K562 (cell line): ENCODE data around the gene WNT7A. TPM values are rescaled to one million over a fixed set of nuclear protein-coding genes. Genes with fewer than 3 reads are reported as not detected.

ENCODE experiments used
- ATAC-seq: fragments of 200-7000 bp; cut with Tn5 transposase; 3 replicates; pipeline ENCODE4 v1.9.1; 2020; ENCODE audit warnings: moderate library complexity
- BruUV-seq: library from RNA; stranded (reverse); fragments of 400-500 nt; replicated peaks from 2 replicates; lab custom pipeline; 2021; lab: Mats Ljungman, UMichigan
- CTCF ChIA-PET: fragments of 300-600 bp; formaldehyde crosslinking; extraction: SDS; loops from one replicate; lab custom pipeline; 2021; ENCODE audit warnings: low intra/inter-chr PET ratio; lab: Yijun Ruan, JAX
- POLR2A ChIA-PET: fragments of 300-600, 350-650 bp; sonication (Branson Sonifier 250); formaldehyde crosslinking; extraction: SDS; loops from one replicate; lab custom pipeline; 2021; ENCODE audit warnings: antibody characterized with exemption, inconsistent platforms; lab: Yijun Ruan, JAX
- DNase-seq, 4 experiments: peaks; one replicate each; pipeline versions ENCODE4 v3.0.0 to v3.0.0-alpha.2; 2011 to 2018; ENCODE audit warnings: low spot score in 3 of 4, mixed read lengths in 3 of 4; ENCODE audit errors: extremely low read depth in 1 of 4
- FAIRE-seq: peaks from 2 replicates; lab custom pipeline; 2011; peaks lifted over from hg19 to GRCh38; lab: Jason Lieb, UNC
- H2AFZ ChIP-seq: 2 replicates; pipeline ENCODE4 v1.6.0; 2011; ENCODE audit warnings: low read depth, low read length, control low read depth, inconsistent platforms
- H3K27ac ChIP-seq: fragments of 200-600 bp; 3 replicates; pipeline ENCODE4 v1.8.0; 2011; ENCODE audit warnings: low read depth, mild to moderate bottlenecking, control low read depth, inconsistent platforms, low read length, moderate library complexity, mixed read lengths; ENCODE audit errors: extremely low read depth
- H3K27me3 ChIP-seq, 2 experiments: fragments of 300-600 bp in 1 of 2; 2 replicates in 1 of 2; 3 replicates in 1 of 2; pipeline versions ENCODE4 v1.6.0 to v1.8.0; 2011; ENCODE audit warnings: inconsistent platforms in 2 of 2, low read length in 2 of 2, mild to moderate bottlenecking in 1 of 2, mixed read lengths in 1 of 2, moderate library complexity in 1 of 2; ENCODE audit not compliant: control insufficient read depth in 2 of 2, insufficient read depth in 2 of 2
- H3K36me3 ChIP-seq: fragments of 300-600 bp; 3 replicates; pipeline ENCODE4 v1.8.0; 2011; ENCODE audit warnings: mild to moderate bottlenecking, low read length, inconsistent platforms; ENCODE audit not compliant: control insufficient read depth, insufficient read depth
- H3K4me1 ChIP-seq, 2 experiments: fragments of 200-600 bp in 1 of 2; replicated peaks in 1 of 2; 2 replicates in 1 of 2; 3 replicates in 1 of 2; pipeline versions ENCODE4 v1.5.1 to v1.8.0; 2011; ENCODE audit warnings: inconsistent platforms in 2 of 2, low read length in 2 of 2, mild to moderate bottlenecking in 1 of 2, mixed read lengths in 1 of 2, moderate library complexity in 1 of 2; ENCODE audit not compliant: control insufficient read depth in 2 of 2, insufficient read depth in 2 of 2
- H3K4me2 ChIP-seq: 2 replicates; pipeline ENCODE4 v1.6.1; 2011; ENCODE audit warnings: low read length, control low read depth, inconsistent platforms, mixed read lengths; ENCODE audit not compliant: insufficient read depth
- H3K4me3 ChIP-seq: fragments of 200-600 bp; sonication (generic), shearing (Covaris generic); 2 replicates; pipeline ENCODE4 v1.5.1; 2016; ENCODE audit warnings: control low read depth, inconsistent platforms
- H3K79me2 ChIP-seq: fragments of 200-600 bp; 3 replicates; pipeline ENCODE4 v1.8.0; 2011; ENCODE audit warnings: low read length, inconsistent platforms; ENCODE audit not compliant: control insufficient read depth, insufficient read depth
- H3K9ac ChIP-seq, 2 experiments: 2 replicates each; pipeline versions ENCODE4 v1.6.0 to v1.6.1; 2011; ENCODE audit warnings: low read depth in 2 of 2, low read length in 2 of 2, control low read depth in 1 of 2, inconsistent platforms in 1 of 2, mild to moderate bottlenecking in 1 of 2, mixed read lengths in 1 of 2; ENCODE audit not compliant: insufficient read depth in 1 of 2
- H3K9me1 ChIP-seq: one replicate; pipeline ENCODE4 v1.6.0; 2011; ENCODE audit warnings: inconsistent platforms, mild to moderate bottlenecking, low read length, moderate library complexity; ENCODE audit not compliant: control insufficient read depth, insufficient read depth
- H3K9me3 ChIP-seq: replicated peaks from 2 replicates; pipeline ENCODE4 v1.5.1; 2011; ENCODE audit warnings: low read depth, low read length, inconsistent platforms; ENCODE audit not compliant: control insufficient read depth, insufficient read depth
- H4K20me1 ChIP-seq: replicated peaks from 2 replicates; pipeline ENCODE4 v1.6.1; 2011; ENCODE audit warnings: low read length, inconsistent platforms, mixed read lengths; ENCODE audit not compliant: control insufficient read depth, insufficient read depth
- ATF1 ChIP-seq, 2 experiments: fragments of 450-650 bp in 1 of 2; IDR thresholded peaks; 2 replicates each; pipeline ENCODE4 v1.6.1; 2016; ENCODE audit warnings: missing compliant biosample characterization in 1 of 2, missing genetic modification characterization in 1 of 2
- BHLHE40 ChIP-seq: IDR thresholded peaks from 2 replicates; pipeline ENCODE4 v1.6.1; 2011; ENCODE audit warnings: low read length, improper control_type of control experiment
- FOXP1 ChIP-seq: sonication (generic); formaldehyde crosslinking; IDR thresholded peaks from 2 replicates; pipeline ENCODE4 v1.8.0; 2022; ENCODE audit warnings: mild to moderate bottlenecking, missing genetic modification reagents
- KAT7 ChIP-seq: sonication (generic); formaldehyde crosslinking; IDR thresholded peaks from 2 replicates; pipeline ENCODE4 v1.8.0; 2022; ENCODE audit warnings: missing genetic modification reagents, mild to moderate bottlenecking, borderline replicate concordance
- L3MBTL2 ChIP-seq: fragments of 450-650 bp; IDR thresholded peaks from 2 replicates; pipeline ENCODE4 v1.6.1; 2016; ENCODE audit warnings: mild to moderate bottlenecking, moderate library complexity
- RAD51 ChIP-seq: fragments of 450-650 bp; IDR thresholded peaks from 2 replicates; pipeline ENCODE4 v1.7.1; 2016; ENCODE audit warnings: low read depth, mild to moderate bottlenecking, borderline replicate concordance
- SMARCA4 ChIP-seq: fragments of 450-650 bp; IDR thresholded peaks from 2 replicates; pipeline ENCODE4 v1.6.1; 2016
- SOX6 ChIP-seq: fragments of 450-650 bp; IDR thresholded peaks from 2 replicates; pipeline ENCODE4 v1.6.1; 2014; ENCODE audit warnings: mild to moderate bottlenecking
- SRSF7 ChIP-seq: fragments of 200-400 bp; formaldehyde crosslinking; optimal IDR thresholded peaks from 2 replicates; pipeline ENCODE3; 2017; ENCODE audit warnings: mild to moderate bottlenecking, low read depth, low read length
- TBL1XR1 ChIP-seq, 2 experiments: IDR thresholded peaks; 2 replicates each; pipeline ENCODE4 v1.6.1; 2012; ENCODE audit warnings: improper control_type of control experiment in 2 of 2, low read length in 2 of 2, mild to moderate bottlenecking in 1 of 2
- TEAD4 ChIP-seq, 2 experiments: sonication (generic) in 1 of 2; formaldehyde crosslinking in 1 of 2; IDR thresholded peaks; 2 replicates each; pipeline versions ENCODE4 v1.6.1 to v1.8.0; 2012 to 2022; ENCODE audit warnings: borderline replicate concordance in 1 of 2, inconsistent platforms in 1 of 2, low read length in 1 of 2, mild to moderate bottlenecking in 1 of 2, missing genetic modification reagents in 1 of 2
- ZNF699 ChIP-seq: fragments of 250-450 bp; sonication (Bioruptor Pico); IDR thresholded peaks from 2 replicates; pipeline ENCODE4 v1.8.0; 2021; ENCODE audit warnings: mild to moderate bottlenecking, moderate library complexity; ENCODE audit not compliant: insufficient replicate concordance
- WGBS: fragments of 100-300 bp; shearing (Covaris generic); methylation state at CpG from one replicate; pipeline ENCODE4 v1.1.6; 2016; ENCODE audit warnings: low coverage, mixed read lengths; ENCODE audit not compliant: insufficient coverage; ENCODE audit errors: missing lambda C conversion rate; 5-methylcytosine and 5-hydroxymethylcytosine counted together
- in situ Hi-C: fragments of 300-500 bp; cut with MboI; formaldehyde crosslinking; loops from 4 replicates; pipeline ENCODE4 v1.15.0; 2018; ENCODE audit warnings: inconsistent platforms, mixed read lengths
- intact Hi-C: fragments of 100-400 bp; cut with micrococcal nuclease; formaldehyde crosslinking; loops from 2 replicates; pipeline ENCODE4 v1.14.2; 2022
- polyA plus RNA-seq, 8 experiments: library from polyadenylated mRNA; depleted of rRNA in 4 of 8; stranded (reverse) in 5 of 8; unstranded in 3 of 8; fragments of >200 nt; fragmentation: Nextera tagmentation in 2 of 8; fragmentation: Illumina TruSeq in 1 of 8; extraction: Ambion mirVana in 2 of 8; extraction: Trizol in 1 of 8; gene quantifications; 2 replicates each; pipeline versions ENCODE4 v1.2.1 to v1.2.3, GENCODE V29; 2011 to 2014; ENCODE audit warnings: inconsistent platforms in 1 of 8, missing spikeins in 1 of 8
- total RNA-seq, 7 experiments: library from RNA; depleted of rRNA in 6 of 7; stranded (reverse); fragments of >200 nt in 6 of 7; fragmentation: Illumina TruSeq in 2 of 7; extraction: Trizol in 2 of 7; gene quantifications; 2 replicates each; pipeline versions ENCODE4 v1.2.1 to v1.2.3, GENCODE V29; 2011 to 2021; ENCODE audit warnings: low replicate concordance in 1 of 7
- TF ChIP-seq, protein P1 (sequence below), 2 experiments: fragments of 150-350 bp in 1 of 2; IDR thresholded peaks; 2 replicates each; pipeline ENCODE4 v1.6.1; 2012 to 2016; ENCODE audit warnings: low read depth in 2 of 2, low read length in 2 of 2, mild to moderate bottlenecking in 1 of 2, moderate library complexity in 1 of 2

The WNT7A gene
- total and polyA plus RNA-seq, 9 of the 15 experiments (the other 6 are each of a cell fraction or from before 2014, with no cell fraction given): 0.03 TPM; not detected in 8

DNA sequence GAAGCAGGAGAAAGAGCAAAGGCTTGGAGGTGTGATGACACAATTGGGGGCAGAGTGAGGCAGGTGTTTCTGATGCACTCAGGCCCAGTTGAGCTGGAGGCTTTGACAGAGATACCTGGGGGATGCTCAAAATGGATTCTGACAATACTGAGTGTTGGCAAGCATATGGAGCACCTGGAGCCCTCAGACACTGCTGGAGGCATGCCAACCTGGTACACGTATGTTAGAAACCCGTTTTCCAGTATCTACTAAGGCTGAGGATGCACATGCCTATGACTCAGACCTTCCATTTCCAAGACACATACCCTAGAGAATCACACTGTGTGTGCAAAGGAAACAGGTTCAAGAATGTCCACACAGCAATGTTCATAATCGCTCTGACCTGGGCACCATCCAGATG lies 58.7 kb downstream of the WNT7A start:
- in situ Hi-C loops (no loop called here), intact Hi-C loops (no loop called here)
- Histone ChIP-seq H2AFZ (no peak overlapping the region), H3K36me3 (no peaks in the 10 kb centered on the region), H3K4me2 (no peak overlapping the region), H3K27me3 (peaks cover 4 to 45% of the 10 kb centered on the region in 2 experiments; a peak in 3 of 5 replicates), H3K79me2 (no peaks in the 10 kb centered on the region), H3K4me3 (no peak overlapping the region), H3K9ac (no peak overlapping the region), H3K9me3 (peaks cover 3% of the 10 kb centered on the region; the same call in 1 of the 2 replicates), H3K4me1 (peaks cover 0 to 7% of the 10 kb centered on the region in 2 experiments; a peak in 2 of 5 replicates), H3K9me1 (no peaks in the 10 kb centered on the region), H4K20me1 (no peaks in the 10 kb centered on the region), H3K27ac (no peak overlapping the region)
- 0% methylated on average over 3 of the region's 3 CpGs for WGBS
- POLR2A ChIA-PET: no interaction called here
- no TSS peak for BruUV-seq
- no peak for ATAC-seq
- FAIRE-seq: no peak
- no peak for TF ChIP-seq FOXP1 (CRISPR knock-in tag)
- TF ChIP-seq KAT7 (CRISPR knock-in tag): no peak
- TF ChIP-seq SMARCA4: no peak
- CTCF ChIA-PET: no interaction called here
- no peak for DNase-seq

DNA sequence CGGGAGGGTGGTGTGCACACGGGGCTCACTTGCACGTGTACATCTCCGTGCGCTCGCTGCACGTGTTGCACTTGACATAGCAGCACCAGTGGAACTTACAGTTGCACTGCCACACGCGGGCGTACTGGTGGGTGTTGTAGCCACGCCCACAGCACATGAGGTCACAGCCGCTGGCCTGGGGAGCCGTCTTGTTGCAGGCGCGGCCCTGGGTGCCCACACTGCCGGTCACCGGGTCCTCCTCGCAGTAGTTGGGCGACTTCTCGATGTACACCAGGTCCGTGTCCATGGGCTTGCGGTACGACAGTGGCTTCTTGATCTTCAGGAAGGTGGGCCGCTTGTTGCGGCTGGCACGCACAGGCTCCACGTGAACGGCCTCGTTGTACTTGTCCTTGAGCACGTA lies 61.0 kb downstream of the WNT7A start:
- ChIA-PET CTCF (no interaction called here), POLR2A (interaction anchor here (0.5 to 1.4 kb wide), 2 partner anchors 10 to 983 kb away, joined by 3 read pairs; no protein-coding TSS in a partner anchor)
- BruUV-seq: no TSS peak
- H3K4me3 ChIP-seq: no peak overlapping the region
- no peaks in the 10 kb centered on the region for H4K20me1 ChIP-seq
- in situ Hi-C loops: no loop called here
- H3K79me2 ChIP-seq: no peaks in the 10 kb centered on the region
- FAIRE-seq: no peak
- H3K4me1 ChIP-seq: peaks cover 0 to 7% of the 10 kb centered on the region in 2 experiments; a peak in 2 of 5 replicates
- peak overlapping the region in 1 of 2 experiments; percentile 46; a peak in 1 of 4 replicates for H3K9ac ChIP-seq
- peaks cover 4 to 26% of the 10 kb centered on the region in 2 experiments; a peak in 3 of 5 replicates for H3K27me3 ChIP-seq
- DNase-seq: peak in 3 of 4 experiments; percentile 21 to 53 (median 40)
- ATAC-seq: peak; percentile 76
- WGBS: 2% methylated on average over 30 of the region's 30 CpGs
- intact Hi-C loops: no loop called here
- no peaks in the 10 kb centered on the region for H3K9me1 ChIP-seq
- no peaks in the 10 kb centered on the region for H3K36me3 ChIP-seq
- no peak overlapping the region for H3K27ac ChIP-seq
- peaks cover 18% of the 10 kb centered on the region for H3K9me3 ChIP-seq
- peak overlapping the region; percentile 85 for H2AFZ ChIP-seq
- peak overlapping the region; percentile 71 for H3K4me2 ChIP-seq
- TF ChIP-seq SRSF7 (no peak), L3MBTL2 (peak; percentile 48; the same call in 1 of the 2 replicates), ZNF699 (no peak), SOX6 (no peak), ATF1 (CRISPR knock-in tag; IDR thresholded peaks at IDR 0.05) (no peak), ATF1 (tag; IDR thresholded peaks at IDR 0.05) (0 out of 2 replicates have a peak, but pooled peaks have one; percentile 21), BHLHE40 (peak; percentile 44; the same call in 1 of the 2 replicates), TBL1XR1 (IDR thresholded peaks at IDR 0.05; ENCODE audit: low read length in 2 of 2) (no peak), TEAD4 (IDR thresholded peaks at IDR 0.05; ENCODE audit: low read length) (no peak), TEAD4 (CRISPR knock-in tag; IDR thresholded peaks at IDR 0.05; ENCODE audit: borderline replicate concordance) (no peak), RAD51 (no peak)
- TF ChIP-seq, protein P1, sequence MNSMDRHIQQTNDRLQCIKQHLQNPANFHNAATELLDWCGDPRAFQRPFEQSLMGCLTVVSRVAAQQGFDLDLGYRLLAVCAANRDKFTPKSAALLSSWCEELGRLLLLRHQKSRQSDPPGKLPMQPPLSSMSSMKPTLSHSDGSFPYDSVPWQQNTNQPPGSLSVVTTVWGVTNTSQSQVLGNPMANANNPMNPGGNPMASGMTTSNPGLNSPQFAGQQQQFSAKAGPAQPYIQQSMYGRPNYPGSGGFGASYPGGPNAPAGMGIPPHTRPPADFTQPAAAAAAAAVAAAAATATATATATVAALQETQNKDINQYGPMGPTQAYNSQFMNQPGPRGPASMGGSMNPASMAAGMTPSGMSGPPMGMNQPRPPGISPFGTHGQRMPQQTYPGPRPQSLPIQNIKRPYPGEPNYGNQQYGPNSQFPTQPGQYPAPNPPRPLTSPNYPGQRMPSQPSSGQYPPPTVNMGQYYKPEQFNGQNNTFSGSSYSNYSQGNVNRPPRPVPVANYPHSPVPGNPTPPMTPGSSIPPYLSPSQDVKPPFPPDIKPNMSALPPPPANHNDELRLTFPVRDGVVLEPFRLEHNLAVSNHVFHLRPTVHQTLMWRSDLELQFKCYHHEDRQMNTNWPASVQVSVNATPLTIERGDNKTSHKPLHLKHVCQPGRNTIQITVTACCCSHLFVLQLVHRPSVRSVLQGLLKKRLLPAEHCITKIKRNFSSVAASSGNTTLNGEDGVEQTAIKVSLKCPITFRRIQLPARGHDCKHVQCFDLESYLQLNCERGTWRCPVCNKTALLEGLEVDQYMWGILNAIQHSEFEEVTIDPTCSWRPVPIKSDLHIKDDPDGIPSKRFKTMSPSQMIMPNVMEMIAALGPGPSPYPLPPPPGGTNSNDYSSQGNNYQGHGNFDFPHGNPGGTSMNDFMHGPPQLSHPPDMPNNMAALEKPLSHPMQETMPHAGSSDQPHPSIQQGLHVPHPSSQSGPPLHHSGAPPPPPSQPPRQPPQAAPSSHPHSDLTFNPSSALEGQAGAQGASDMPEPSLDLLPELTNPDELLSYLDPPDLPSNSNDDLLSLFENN (IDR thresholded peaks at IDR 0.05; ENCODE audit: low read depth in 2 of 2, low read length in 2 of 2): no peak
